Measurements from ENCODE around the gene TSTD1. TPM values are rescaled to one million over a fixed set of nuclear protein-coding genes. Genes with fewer than 3 reads are reported as not detected.

The TSTD1 gene
- total and polyA plus RNA-seq, 2 experiments from 2014 or later, result 94.9 to 244 TPM

- no peak for TF ChIP-seq EZH2 (IDR thresholded peaks at IDR 0.05; ENCODE audit: low read depth, unreplicated experiment)
- no peak for TF ChIP-seq EZH2phosphoT487 (IDR thresholded peaks at IDR 0.05; ENCODE audit: unreplicated experiment)
- TF ChIP-seq NANOG (IDR thresholded peaks at IDR 0.05; ENCODE audit: borderline replicate concordance), result no peak
- TF ChIP-seq STAT1 (IDR thresholded peaks at IDR 0.05; ENCODE audit: unreplicated experiment), result no peak
- no peak for TF ChIP-seq ZNF114 (CRISPR knock-in tag; IDR thresholded peaks at IDR 0.05)
Observed at GRCh38 chr1:161076410-161076809, 37.6 kb upstream of the TSTD1 start (continued).

DNA sequence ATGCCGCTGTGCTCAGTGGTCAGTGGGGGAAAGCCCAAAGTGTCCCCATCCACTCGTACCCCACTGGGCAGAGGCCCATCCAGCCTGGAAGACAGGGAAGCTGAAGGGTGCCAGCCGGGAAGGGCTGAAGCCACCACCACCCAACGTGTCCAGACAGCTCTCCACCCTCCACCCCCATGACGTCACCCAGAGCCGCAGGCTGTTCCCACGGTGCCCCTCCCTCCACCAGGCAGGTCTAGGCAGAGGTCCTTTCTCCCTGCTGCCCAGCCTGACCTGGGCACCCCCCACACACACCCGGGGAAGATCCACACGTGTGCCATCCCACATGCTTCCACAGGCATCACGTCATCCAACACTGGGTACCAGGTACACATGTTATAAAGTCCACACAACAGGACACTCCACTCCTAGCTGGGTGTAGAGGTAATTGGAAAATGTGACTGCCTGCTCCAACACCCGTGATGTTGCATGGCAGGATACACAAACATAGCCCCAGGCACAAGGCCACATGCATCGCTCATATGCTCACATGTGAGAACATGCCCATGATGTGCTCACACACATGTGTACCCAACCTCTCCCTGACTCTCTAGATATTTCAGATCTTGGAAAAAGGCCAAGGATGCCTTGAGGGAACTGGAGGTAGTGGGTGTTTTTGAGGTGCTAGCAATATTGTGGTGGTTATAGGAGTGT is 36.1 kb upstream of the TSTD1 start:
- H3K4me1 Mint-ChIP-seq, result no peaks in the 10 kb centered on the region; the same call in 2 of the 3 replicates

DNA sequence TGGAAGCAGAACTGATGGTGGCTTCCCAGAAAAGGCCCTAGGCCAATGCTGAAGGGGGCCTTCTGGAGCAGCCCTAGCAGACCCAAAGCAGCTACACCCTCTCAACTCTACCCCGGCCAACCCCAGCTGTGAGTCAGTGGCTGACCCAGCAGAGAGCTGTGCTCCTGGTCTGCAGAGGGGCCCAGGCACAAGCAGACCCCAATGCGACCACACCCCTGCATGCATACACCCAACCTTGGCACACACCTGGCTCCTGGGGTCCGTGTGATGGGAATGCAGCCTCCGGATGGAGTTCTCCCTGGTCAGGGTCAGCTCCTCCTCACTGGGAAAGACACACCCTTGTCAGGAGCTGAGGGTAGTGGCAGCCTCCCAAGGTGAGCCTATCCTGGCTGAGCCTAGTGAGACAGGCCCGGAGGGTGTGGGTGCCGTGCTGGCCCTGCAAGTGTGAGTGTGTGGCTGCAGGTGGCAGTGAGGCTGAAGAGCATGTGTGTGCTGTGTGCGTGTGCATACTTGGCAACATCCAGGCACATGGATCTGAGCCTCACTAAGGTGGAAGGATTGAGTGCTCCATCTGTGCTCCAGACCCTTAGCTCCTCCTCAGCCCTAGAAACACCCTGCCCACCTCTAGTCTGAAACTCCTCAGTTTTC is 34.8 kb upstream of the TSTD1 start:
- no peaks in the 10 kb centered on the region; the same call in 2 of the 3 replicates for H3K4me1 Mint-ChIP-seq
- H3K27me3 Mint-ChIP-seq (ENCODE audit: insufficient read depth, low read depth, poor library complexity), result peaks cover 8% of the 10 kb centered on the region
- Histone ChIP-seq H3K4me1 (ENCODE audit: insufficient read depth) (0 out of 2 replicates have a peak, but pooled peaks cover 2% of the 10 kb centered on the region), H2AFZ (no peak overlapping the region), H3K27me3 (ENCODE audit: insufficient read depth) (no peaks in the 10 kb centered on the region), H3F3A (replicated peaks; ENCODE audit: low read depth) (no peaks in the 10 kb centered on the region), H3K79me2 (replicated peaks; ENCODE audit: insufficient read depth) (no peaks in the 10 kb centered on the region), H3K27ac (ENCODE audit: low read depth) (no peak overlapping the region), H3K4me3 (no peak overlapping the region), H3K9me2 (ENCODE audit: insufficient read depth) (no peaks in the 10 kb centered on the region), H3K36me3 (ENCODE audit: insufficient read depth) (no peaks in the 10 kb centered on the region), H4K20me1 (replicated peaks; ENCODE audit: insufficient read depth) (no peaks in the 10 kb centered on the region), H3K4me2 (no peak overlapping the region)
- no peak overlapping the region for H3K4me3 Mint-ChIP-seq
- TF ChIP-seq JUNB (IDR thresholded peaks at IDR 0.05; ENCODE audit: unreplicated experiment), result no peak
- peak in 1 of 2 experiments; percentile 23; a peak in 2 of 4 replicates for TF ChIP-seq CTCF (conservative IDR thresholded peaks at IDR 0.05; ENCODE audit: low read depth in 2 of 2)
- TF ChIP-seq, protein P1, sequence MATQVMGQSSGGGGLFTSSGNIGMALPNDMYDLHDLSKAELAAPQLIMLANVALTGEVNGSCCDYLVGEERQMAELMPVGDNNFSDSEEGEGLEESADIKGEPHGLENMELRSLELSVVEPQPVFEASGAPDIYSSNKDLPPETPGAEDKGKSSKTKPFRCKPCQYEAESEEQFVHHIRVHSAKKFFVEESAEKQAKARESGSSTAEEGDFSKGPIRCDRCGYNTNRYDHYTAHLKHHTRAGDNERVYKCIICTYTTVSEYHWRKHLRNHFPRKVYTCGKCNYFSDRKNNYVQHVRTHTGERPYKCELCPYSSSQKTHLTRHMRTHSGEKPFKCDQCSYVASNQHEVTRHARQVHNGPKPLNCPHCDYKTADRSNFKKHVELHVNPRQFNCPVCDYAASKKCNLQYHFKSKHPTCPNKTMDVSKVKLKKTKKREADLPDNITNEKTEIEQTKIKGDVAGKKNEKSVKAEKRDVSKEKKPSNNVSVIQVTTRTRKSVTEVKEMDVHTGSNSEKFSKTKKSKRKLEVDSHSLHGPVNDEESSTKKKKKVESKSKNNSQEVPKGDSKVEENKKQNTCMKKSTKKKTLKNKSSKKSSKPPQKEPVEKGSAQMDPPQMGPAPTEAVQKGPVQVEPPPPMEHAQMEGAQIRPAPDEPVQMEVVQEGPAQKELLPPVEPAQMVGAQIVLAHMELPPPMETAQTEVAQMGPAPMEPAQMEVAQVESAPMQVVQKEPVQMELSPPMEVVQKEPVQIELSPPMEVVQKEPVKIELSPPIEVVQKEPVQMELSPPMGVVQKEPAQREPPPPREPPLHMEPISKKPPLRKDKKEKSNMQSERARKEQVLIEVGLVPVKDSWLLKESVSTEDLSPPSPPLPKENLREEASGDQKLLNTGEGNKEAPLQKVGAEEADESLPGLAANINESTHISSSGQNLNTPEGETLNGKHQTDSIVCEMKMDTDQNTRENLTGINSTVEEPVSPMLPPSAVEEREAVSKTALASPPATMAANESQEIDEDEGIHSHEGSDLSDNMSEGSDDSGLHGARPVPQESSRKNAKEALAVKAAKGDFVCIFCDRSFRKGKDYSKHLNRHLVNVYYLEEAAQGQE (IDR thresholded peaks at IDR 0.05; ENCODE audit: unreplicated experiment), result no peak
- no peak for TF ChIP-seq CREB1 (CRISPR knock-in tag; IDR thresholded peaks at IDR 0.05; ENCODE audit: low read depth)
- H3K27ac Mint-ChIP-seq, result no peak overlapping the region
- ATAC-seq, result peak; percentile 52
- no peaks in the 10 kb centered on the region for H3K9me3 Mint-ChIP-seq
- no peak for DNase-seq (ENCODE audit: low spot score)
- no peaks in the 10 kb centered on the region for H3K36me3 Mint-ChIP-seq (ENCODE audit: low read depth)

More for the DNA sequence above, 36.1 kb upstream of the TSTD1 start:
- H3K27me3 Mint-ChIP-seq (ENCODE audit: insufficient read depth, low read depth, poor library complexity), result peaks cover 13% of the 10 kb centered on the region
- no peak overlapping the region; the same call in 1 of the 2 replicates for H3K27ac Mint-ChIP-seq
- no peaks in the 10 kb centered on the region; the same call in 1 of the 2 replicates for H3K4me1 ChIP-seq (ENCODE audit: insufficient read depth)
- H3K9me3 Mint-ChIP-seq, result no peaks in the 10 kb centered on the region
- H3K4me3 Mint-ChIP-seq, result no peak overlapping the region
- H3K36me3 ChIP-seq (ENCODE audit: insufficient read depth), result no peaks in the 10 kb centered on the region
- H3K27me3 ChIP-seq (ENCODE audit: insufficient read depth), result no peaks in the 10 kb centered on the region
- TF ChIP-seq ZNF331 (CRISPR knock-in tag; IDR thresholded peaks at IDR 0.05; ENCODE audit: low read depth) (no peak), EZH2phosphoT487 (IDR thresholded peaks at IDR 0.05; ENCODE audit: unreplicated experiment) (no peak)
- TF ChIP-seq, protein P1 (IDR thresholded peaks at IDR 0.05; ENCODE audit: unreplicated experiment), result no peak
- no peak overlapping the region for H3K27ac ChIP-seq (ENCODE audit: low read depth)
- H3K4me2 ChIP-seq, result no peak overlapping the region
- ATAC-seq (no peak), DNase-seq (ENCODE audit: low spot score) (no peak)
- H3K9me2 ChIP-seq (ENCODE audit: insufficient read depth), result no peaks in the 10 kb centered on the region
- H3F3A ChIP-seq (replicated peaks; ENCODE audit: low read depth), result no peaks in the 10 kb centered on the region
- no peaks in the 10 kb centered on the region for H3K79me2 ChIP-seq (replicated peaks; ENCODE audit: insufficient read depth)
- no peaks in the 10 kb centered on the region for H4K20me1 ChIP-seq (replicated peaks; ENCODE audit: insufficient read depth)
- no peaks in the 10 kb centered on the region for H3K36me3 Mint-ChIP-seq (ENCODE audit: low read depth)
- no peak overlapping the region for H3K4me3 ChIP-seq
- H2AFZ ChIP-seq, result no peak overlapping the region
